Cardiac fibroblast (primary cell): Measurements from ENCODE around the gene EYS.

ENCODE experiments used
- DNase-seq, 2 donors: peaks; one replicate each; pipeline versions ENCODE4 v3.0.0 to v3.0.0-alpha.2; 2010; ENCODE audit warnings: low read depth in 2 of 2
- H3K4me3 ChIP-seq, 2 donors: replicated peaks in 1 of 2; 1 replicate in 1 of 2; 2 replicates in 1 of 2; pipeline ENCODE4 v1.5.1; 2011; ENCODE audit warnings: low read depth in 2 of 2, low read length in 2 of 2, mild to moderate bottlenecking in 2 of 2, moderate library complexity in 1 of 2
- TF ChIP-seq, protein P1 (sequence below): IDR thresholded peaks from one replicate; pipeline ENCODE4 v1.5.1; 2011; ENCODE audit warnings: low read depth, mild to moderate bottlenecking, low read length, inconsistent platforms

Gene EYS

DNA sequence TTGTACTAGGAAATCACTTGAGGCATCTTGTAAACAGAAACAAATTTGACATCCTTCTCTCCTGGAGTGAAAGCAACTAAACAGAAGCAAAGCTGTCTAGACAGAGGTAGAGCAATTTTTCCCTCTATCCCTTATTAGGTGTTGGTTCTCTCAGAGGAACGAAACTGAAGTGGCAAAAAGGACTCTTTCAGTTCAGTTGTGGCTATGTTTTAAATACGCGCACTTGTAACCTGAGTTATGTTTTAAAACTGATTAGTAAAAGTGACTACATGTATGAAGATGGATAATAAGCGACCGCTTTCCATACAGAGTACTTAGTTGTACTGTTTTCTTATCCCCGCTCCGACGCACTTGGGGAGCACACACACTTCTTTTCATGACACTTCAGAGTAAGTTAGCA lies 1520.4 kb downstream of the EYS start:
- TF ChIP-seq, protein P1, sequence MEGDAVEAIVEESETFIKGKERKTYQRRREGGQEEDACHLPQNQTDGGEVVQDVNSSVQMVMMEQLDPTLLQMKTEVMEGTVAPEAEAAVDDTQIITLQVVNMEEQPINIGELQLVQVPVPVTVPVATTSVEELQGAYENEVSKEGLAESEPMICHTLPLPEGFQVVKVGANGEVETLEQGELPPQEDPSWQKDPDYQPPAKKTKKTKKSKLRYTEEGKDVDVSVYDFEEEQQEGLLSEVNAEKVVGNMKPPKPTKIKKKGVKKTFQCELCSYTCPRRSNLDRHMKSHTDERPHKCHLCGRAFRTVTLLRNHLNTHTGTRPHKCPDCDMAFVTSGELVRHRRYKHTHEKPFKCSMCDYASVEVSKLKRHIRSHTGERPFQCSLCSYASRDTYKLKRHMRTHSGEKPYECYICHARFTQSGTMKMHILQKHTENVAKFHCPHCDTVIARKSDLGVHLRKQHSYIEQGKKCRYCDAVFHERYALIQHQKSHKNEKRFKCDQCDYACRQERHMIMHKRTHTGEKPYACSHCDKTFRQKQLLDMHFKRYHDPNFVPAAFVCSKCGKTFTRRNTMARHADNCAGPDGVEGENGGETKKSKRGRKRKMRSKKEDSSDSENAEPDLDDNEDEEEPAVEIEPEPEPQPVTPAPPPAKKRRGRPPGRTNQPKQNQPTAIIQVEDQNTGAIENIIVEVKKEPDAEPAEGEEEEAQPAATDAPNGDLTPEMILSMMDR, result no peak
- no peak for DNase-seq
- no peak overlapping the region for H3K4me3 ChIP-seq

DNA sequence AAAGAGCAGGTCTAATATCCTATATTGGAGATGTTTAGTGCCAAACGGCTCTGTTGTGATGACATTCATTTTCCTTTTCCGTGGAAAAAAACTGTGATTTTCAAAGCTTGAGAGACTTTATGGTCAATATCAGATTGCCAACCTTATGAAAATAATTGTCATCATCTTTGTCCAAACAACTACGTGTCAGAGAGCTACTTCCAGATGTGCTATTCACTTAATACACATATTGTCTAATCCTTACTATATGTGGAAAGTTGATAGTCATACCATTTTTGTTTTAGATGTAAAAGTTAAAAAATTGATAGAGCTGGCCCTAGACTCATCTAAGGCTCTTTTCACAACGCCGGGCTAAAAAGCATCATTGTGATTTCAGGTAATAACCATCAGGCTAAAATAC lies 1521.4 kb downstream of the EYS start:
- TF ChIP-seq, protein P1, result no peak
- no peak overlapping the region for H3K4me3 ChIP-seq
- no peak for DNase-seq

DNA sequence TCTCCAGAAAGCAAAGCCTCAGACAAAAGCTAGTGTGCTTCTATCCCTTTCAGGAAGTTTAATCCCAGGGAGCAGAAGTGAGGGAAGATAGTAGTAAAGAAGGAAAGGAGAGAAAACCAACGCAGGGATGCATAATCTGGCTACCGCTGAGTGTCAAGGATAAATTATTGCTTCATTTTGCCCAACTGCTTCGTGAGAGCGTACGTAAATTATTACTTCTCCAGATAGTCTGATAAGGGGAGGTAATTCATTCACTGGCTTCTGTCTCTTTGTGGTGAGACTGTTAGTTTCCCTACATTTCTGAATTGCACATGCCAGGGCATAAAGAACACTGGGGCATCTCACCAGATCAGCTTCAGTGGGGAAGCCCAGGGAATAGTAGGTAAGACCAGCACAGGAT lies 1531.7 kb downstream of the EYS start:
- TF ChIP-seq, protein P1, result no peak
- no peak for DNase-seq
- H3K4me3 ChIP-seq, result no peak overlapping the region

DNA sequence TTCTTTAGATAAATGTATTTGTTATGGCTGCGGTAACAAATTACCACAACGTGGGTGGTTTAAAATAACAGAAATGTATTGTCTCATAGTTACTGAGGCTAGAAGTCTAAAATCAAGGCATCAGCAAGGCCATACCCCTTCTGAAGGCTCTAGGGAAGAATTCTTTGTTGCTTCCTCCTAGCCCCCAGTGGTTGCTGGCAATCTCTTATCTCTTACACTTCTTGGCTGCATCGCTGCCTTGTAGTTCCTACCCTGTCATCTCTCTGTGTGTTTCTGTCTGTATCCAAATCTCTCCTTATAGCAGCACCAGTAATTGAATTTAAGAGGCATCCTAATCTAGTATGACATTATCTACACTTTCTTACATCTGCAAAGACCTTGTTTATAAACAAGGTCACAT lies 1536.7 kb downstream of the EYS start:
- no peak overlapping the region for H3K4me3 ChIP-seq

DNA sequence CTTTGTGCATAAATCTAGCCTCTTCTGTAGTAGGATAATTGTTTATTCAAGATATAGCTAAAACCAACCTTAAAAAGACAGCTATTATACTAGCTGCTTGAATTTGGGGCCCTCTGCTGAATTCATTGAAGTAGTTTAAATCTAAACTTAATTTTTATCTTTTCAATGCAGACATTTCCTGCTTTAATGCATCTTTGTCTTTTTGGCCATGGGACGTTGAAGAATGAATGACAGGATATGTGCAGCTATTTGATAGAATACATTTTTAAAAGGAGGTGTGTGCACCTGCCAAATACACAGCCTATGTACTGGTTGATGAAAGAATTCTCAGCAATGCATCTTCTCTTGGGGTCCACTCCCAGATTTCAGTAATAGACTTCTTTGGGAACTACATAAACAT lies 1546.5 kb downstream of the EYS start:
- H3K4me3 ChIP-seq, result no peak overlapping the region
- TF ChIP-seq, protein P1, result no peak
- DNase-seq, result no peak

More for the DNA sequence above, 1536.7 kb downstream of the EYS start:
- peak in 1 of 2 donors; percentile 22 for DNase-seq
- TF ChIP-seq, protein P1, result no peak

DNA sequence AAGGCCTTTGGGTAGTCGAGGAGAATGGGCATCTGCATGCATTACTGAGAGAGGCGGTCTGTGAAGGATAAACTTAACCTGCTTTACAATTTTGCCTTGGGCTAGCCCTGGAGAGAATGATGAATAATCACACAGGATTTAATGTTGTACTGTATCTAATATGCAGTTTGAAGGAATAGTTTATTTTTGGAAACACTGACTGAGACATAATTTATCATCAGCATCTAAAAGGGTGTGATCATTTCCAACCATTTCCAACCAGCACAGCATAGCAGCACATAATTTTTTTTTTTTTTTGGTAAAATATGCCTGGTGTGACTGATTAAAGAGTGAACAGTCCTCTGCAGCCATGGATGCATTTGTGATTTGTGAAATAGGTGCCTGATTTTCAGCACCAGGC lies 1552.0 kb downstream of the EYS start:
- no peak overlapping the region for H3K4me3 ChIP-seq
- no peak for DNase-seq
- TF ChIP-seq, protein P1, result no peak

DNA sequence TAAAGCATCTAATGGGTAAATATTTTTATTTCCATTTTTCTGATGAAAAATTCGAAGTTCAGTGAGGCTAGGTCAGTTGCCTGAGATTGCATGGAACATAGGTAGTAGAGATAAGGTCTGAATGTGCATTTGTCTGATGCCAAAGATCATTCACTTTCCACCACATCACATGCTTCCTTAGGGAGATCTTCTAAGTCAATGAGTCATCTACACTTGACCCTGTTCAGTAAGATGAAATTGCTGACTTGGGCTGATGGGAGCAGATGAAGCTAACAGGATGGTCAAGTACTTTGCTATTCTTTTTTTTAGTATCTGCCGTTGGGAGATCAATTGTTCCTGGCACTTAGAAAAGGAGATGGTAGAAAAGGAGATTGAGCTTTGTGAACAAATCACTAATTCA lies 1560.2 kb downstream of the EYS start:
- DNase-seq, result no peak
- no peak overlapping the region for H3K4me3 ChIP-seq
- TF ChIP-seq, protein P1, result no peak
